Stomach (tissue), 4 donors: ENCODE measurements around the gene STK31.

Source experiments
- CTCF ChIP-seq, 7 experiments: fragments of 450-650 bp in 4 of 7; fragments of 200-600 bp in 3 of 7; sonication (generic) in 3 of 7; IDR thresholded peaks; one replicate each; pipeline ENCODE4 v1.5.1; 2016 to 2019; ENCODE audit warnings: antibody characterized with exemption in 7 of 7, control low read depth in 2 of 7, mild to moderate bottlenecking in 1 of 7
- EP300 ChIP-seq: sonication (generic); formaldehyde crosslinking; IDR thresholded peaks from one replicate; pipeline ENCODE4 v1.6.1; 2017; ENCODE audit warnings: antibody characterized with exemption

- TF ChIP-seq CTCF (IDR thresholded peaks at IDR 0.05) = no peak
- TF ChIP-seq EP300 = no peak
Measured at GRCh38 chr7:23713285-23714149, 3.5 kb downstream of the STK31 start.
